T follicular helper cell (primary cell): ENCODE data around the gene MUC21.
"Not testable (repeated sequence)": the region's sequence is repeated elsewhere in the genome, so short reads cannot be mapped to it uniquely, and the experiment has no call there.

Source experiments
- DNase-seq: peaks from one replicate; pipeline ENCODE4 v3.0.0-alpha.2; 2020; ENCODE audit warnings: low read depth

The MUC21 gene

DNA sequence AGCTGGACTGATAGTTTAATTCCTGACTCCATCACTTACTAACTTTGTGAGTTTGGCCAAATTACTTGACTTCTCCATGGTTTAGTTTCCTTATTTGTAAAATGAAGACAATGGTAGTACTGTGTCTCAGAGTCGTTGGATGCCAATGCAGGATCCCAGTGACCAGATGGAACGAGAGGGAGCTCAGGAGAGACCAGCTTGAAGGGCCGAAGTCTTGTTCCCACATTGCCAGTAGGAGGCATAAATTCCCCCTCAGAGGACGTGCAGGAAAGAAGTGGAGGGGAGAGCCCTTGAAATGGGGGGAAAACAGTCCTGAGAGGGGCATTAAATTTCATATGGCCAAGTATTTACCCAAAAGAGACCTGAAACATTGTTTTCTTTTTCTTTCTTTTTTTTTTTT lies 24.6 kb downstream of the MUC21 start:
- no peak for DNase-seq

- DNase-seq: no peak
These were observed 26.2 kb downstream of the MUC21 start for GRCh38 chr6:31009731-31010130.

GRCh38 chr6:31010393-31011060 lies 27.0 kb downstream of the MUC21 start, which contains the start of gene MUC22:
Gene MUC22, plus strand, starts transcription at chr6:31010474. Its CDS starts 233 bp downstream, at chr6:31010707.
- no peak for DNase-seq

- DNase-seq: no peak
These were observed 27.6 kb downstream of the MUC21 start for GRCh38 chr6:31011153-31011552.

- no peak for DNase-seq
These were observed 33.3 kb downstream of the MUC21 start for GRCh38 chr6:31016659-31017299.

DNA sequence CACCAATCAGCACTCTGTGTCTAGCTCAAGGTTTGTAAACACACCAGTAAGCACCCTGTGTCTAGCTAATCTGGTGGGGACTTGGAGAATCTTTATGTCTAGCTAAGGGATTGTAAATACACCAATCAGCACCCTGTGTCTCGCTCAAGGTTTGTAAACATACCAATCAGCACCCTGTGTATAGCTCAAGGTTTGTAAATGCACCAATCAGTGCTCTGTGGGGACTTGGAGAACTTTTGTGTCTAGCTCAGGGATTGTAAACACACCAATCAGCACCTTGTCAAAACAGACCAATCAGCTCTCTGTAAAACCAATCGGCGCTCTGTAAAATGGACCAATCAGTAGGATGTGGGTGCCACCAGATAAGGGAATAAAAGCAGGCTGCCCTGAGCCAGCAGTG lies 33.9 kb downstream of the MUC21 start:
- DNase-seq: not testable (repeated sequence)

- no peak for DNase-seq
These were observed 36.5 kb downstream of the MUC21 start for GRCh38 chr6:31020057-31020456.

- not testable (repeated sequence) for DNase-seq
These were observed 37.2 kb downstream of the MUC21 start for GRCh38 chr6:31020631-31021255.

DNA sequence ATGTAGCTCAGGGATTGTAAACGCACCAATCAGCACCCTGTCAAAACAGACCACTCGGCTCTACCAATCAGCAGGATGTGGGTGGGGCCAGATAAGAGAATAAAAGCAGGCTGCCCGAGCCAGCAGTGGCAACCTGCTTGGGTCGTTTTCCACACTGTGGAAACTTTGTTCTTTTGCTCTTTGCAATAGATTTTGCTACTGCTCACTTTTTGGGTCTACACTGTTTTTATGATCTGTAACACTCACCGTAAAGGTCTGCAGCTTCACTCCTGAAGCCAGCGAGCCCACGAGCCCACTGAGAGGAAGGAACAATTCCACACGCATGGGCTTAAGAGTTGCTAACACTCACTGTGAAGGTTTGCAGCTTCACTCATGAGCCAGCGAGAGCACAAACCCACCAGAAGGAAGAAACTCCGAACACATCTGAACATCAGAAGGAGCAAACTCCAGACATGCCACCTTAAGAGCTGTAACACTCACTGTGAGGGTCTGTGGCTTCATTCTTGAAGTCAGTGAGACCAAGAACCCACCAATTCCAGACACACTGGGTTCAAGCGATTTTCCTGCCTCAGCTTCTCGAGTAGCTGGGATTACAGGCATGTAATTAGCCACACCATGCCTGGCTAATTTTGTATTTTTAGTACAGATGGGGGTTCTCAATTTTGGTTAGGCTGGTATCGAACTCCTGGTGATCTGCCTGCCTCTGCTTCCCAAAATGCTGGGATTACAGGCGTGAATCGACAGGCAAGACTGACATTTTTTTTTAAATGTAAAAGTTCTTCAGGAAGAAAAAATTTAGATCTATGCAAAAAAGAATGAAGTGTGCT lies 38.4 kb downstream of the MUC21 start:
- DNase-seq: not testable (repeated sequence)

DNA sequence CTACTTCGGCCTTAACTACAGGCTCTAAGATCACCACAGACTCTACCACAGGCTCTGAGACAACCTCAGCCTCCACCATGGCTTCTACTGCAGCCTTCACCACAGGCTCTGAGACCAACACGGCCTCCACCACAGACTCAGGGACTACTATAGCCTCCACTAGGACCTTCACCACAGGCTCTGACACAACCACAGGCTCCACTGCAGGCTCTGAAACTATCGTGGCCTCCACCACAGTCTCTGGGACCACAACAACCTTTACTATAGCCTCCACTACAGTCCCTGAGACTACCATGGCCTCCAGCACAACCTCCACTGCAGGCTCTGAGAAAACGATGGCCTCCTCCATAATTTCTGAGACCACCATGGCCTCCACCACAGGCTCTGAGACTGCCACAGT lies 42.1 kb downstream of the MUC21 start:
- DNase-seq: no peak

GRCh38 chr6:31031095-31031494 lies 47.6 kb downstream of the MUC21 start:
- DNase-seq: no peak

DNA sequence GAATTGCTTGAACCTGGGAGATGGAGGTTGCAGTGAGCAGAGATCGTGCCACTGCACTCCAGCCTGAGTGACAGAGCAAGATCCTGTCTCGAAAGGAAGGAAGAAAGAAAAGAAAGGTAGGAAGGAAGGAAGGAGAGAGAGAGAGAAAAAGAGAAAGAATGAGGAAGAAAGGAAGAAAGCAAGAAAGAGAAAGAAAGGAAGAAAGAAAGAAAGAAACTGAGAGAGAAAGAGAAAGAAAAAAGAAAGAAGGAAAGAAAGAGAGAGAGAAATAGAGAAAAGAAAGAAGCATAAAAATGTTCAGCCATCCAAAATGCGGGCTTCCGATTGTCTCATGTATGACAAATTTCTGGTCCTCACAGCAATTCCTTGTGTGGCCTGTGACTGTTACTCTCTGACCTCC lies 49.6 kb downstream of the MUC21 start:
- no peak for DNase-seq

GRCh38 chr6:31035862-31036497 lies 52.5 kb downstream of the MUC21 start:
- no peak for DNase-seq

- DNase-seq: no peak
These were observed 53.7 kb downstream of the MUC21 start for GRCh38 chr6:31037169-31037568.

DNA sequence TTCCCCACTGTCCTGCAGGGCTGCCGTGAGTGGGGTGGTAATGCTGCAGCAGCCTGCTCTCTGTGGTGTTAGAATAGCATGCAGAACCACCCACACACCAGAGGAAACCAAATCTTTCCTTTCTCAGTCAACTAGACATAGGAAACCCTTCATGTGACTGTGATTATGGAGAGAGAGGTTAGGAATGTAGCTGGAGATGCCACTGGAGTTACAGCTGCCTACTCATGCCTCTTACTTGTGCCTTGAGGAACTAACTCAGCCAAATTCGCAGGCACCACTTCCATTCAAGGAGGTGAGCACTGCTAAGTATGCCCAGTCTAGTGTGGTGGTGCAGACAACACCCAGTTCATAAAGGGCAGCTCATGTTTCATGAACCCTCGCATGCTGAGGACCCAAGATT lies 54.2 kb downstream of the MUC21 start:
- no peak for DNase-seq

- DNase-seq: no peak
These were observed 55.0 kb downstream of the MUC21 start for GRCh38 chr6:31038559-31038958.
